HG03457 (cell line): Measurements from ENCODE around the gene SWSAP1.
"Not testable (repeated sequence)": the region's sequence is repeated elsewhere in the genome, so short reads cannot be mapped to it uniquely, and the experiment has no call there.

ENCODE experiments used
- ATAC-seq: cut with Tn5 transposase; IDR thresholded peaks from one replicate; pipeline ENCODE4 v1.9.1; 2021; ENCODE audit warnings: moderate number of reproducible peaks; ENCODE audit not compliant: unreplicated experiment

The SWSAP1 gene

DNA sequence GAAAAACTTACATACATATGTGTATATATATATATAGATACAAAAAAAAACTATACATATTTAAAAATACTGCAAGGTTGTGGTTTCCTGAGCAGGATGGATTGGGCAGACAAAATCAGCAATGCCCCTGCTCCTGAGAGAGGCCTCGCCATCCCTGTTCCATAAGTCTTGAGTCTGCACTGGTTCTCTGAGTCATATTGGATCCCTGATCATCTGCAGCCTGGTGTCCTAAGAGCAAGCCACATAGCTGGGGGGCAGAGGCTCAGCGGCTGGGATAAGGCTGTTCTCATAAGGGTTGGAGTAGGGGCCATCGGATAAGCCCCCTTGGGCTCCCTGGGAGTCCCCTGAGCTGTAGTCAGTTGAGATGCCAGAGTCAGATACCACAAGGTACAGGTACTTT lies 3.3 kb downstream of the SWSAP1 start:
- no peak for ATAC-seq

DNA sequence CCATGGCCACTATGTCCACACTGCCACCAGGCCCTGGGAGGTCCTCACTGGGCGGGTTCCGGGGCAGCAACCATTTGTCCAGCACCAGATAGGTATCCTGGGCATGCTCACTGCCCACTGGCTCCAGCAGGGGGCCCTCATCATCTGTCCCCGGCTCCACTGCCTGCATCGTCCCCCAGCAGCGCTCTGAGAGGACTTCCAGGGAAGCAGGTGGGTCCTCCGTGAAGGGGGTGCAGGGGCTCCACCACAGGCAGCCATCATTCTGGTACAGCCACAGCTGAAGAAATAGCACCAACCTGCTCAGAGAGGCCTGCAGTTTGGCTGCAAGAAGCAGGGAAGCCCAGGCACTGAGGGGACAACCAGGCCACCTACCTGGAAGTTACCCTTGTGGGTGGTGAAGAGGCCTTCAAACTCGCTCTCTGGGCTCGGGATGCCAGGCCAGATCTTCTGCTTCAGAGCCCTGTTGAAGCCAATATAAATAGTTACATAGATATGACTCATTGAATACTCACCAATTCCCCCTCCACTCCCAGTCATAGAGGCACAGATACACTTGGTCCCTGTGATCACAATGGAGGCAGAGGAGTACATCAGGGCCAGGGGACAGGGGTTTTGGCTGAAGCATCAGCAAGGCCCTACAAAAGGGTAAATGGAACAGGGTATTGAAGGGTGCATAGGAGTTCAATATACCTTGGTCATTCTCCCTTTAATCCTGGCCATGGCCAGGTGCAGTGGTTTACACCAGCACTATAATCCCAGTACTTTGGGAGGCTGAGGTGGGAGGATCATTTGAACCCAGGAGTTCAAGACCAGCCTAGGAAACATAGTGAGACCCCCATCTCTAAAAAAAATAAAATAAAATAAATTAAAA lies 4.1 kb downstream of the SWSAP1 start:
- no peak for ATAC-seq

DNA sequence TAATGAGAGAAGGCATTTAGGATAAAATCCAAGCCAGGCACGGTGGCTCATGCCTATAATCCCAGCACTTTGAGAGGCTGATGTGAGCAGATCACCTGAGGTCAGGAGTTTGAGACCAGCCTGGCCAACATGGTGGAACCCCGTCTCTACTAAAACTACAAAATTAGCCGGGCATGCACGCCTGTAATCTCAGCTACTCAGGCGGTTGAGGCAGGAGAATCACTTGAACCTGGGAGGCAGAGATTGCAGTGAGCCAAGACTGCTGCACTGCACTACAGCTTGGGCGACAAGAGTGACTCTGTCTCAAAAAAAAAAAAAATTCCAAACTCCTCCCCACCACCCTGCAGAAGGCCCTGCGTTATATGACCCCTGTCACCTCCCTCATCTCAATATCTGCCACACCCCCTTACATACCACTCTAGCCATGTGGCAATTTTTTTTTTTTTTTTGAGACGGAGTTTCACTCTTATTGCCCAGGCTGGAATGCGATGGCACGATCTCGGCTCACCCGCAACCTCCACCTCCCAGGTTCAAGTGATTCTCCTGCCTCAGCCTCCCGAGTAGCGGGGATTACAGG lies 4.9 kb downstream of the SWSAP1 start:
- not testable (repeated sequence) for ATAC-seq

DNA sequence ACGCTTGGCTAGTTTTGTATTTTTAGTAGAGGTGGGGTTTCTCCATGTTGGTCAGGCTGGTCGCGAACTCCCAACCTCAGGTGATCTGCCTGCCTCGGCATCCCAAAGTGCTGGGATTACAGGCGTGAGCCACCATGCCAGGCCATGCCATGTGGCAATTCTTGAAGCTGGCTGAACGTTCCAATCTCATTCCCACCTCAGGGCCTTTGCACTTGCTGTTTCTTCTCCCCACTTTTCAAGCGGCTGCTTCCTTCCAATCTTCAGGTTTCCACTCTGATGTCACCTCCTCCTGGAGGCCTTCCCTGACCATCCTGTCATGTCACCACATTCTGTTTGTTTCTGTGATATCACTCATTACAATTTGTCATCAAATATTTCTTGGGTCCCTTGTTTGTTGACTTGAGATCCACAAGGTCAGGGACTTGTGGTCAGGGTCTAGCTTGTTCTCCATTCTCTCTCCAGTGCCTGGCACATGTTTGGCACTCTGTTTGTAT lies 5.4 kb downstream of the SWSAP1 start:
- ATAC-seq: no peak

DNA sequence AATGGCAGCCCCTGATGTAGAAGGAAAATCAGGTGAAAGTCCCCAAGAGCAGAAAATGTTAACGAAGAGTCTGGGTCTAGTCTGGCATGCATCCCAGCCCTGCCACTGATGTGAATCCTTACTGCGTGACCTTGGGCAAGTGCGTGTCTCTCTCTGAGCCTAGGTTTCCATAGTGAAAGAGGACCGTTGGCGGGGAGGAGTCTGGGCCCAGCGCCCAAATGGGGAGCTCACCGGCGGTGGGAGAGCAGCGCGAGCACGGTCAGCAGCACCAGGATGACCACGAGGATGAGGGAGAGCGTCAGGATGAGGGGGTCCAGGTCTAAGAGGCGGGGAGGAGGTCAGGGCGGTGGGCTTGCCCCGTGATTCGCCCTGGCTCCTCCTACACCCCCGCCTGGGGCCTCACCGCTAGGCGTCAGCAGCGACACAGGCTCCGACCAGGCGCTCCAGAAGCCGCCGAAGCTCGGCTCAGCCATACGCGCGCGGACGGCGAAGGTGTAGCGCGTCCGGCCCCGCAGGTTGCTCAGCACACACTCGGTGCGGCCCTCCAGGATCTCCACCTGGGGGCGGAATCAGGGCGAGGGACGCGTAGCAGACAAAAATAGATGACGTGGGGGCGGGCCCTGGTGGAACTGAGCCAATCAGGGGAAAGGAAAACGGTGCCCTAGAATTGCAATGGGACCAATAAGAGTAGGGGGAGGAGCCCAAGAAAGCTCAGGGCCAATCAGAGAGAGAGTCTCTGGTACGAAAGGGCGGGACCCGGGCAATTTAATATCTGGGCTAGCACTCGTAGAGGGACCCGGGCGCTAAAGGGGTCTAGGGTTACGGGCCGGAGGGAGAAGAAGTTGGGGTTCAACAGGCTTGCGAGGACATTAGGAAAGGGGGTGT lies 6.4 kb downstream of the SWSAP1 start:
- ATAC-seq: peak; percentile 48

GRCh38 chr19:11382898-11383705 lies 8.6 kb downstream of the SWSAP1 start:
- ATAC-seq: no peak

GRCh38 chr19:11383706-11384048 lies 9.2 kb downstream of the SWSAP1 start:
- ATAC-seq: no peak

- ATAC-seq: no peak
These were observed 10.3 kb downstream of the SWSAP1 start for GRCh38 chr19:11384778-11385129.

DNA sequence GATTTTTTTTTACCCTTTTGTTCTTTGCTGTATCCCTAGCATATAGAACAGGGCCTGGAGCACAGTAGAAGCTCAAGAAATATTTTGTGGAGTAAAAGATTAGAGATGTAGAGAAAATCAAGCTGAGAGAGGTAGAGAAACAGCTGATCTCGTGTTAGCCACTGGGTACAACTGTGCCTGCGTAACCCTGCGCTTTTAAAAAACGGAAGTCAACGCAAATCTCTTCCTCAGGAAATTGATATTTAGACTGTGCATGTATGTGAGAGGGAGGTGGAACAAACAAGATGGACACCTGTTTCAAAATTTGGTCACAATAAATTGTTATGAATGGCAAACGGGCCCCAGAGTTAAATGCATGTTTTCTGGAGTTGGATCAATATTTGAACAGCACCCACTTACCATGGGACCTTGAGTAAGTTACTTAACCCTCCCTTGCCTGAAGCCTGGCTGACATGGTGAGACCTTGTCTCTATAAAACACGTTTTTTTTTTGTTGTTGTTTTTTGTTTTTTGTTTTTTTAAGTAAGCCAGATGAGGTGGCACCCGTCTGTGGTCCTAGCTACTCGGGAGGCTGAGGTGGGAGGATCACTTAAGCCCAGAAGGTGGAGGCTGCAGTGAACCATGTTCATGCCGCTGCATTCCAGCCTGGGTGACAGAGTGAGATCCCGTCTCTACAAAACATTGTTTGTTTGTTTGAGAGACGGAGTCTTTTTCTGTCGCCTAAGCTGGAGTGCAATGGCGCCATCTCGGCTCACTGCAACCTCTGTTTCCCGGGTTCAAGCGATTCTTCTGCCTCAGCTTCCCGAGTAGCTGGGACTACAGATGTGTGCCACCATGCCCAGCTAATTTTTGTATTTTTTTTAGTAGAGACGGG lies 12.9 kb downstream of the SWSAP1 start:
- no peak for ATAC-seq

- no peak for ATAC-seq
These were observed 15.9 kb downstream of the SWSAP1 start for GRCh38 chr19:11390359-11390758.

DNA sequence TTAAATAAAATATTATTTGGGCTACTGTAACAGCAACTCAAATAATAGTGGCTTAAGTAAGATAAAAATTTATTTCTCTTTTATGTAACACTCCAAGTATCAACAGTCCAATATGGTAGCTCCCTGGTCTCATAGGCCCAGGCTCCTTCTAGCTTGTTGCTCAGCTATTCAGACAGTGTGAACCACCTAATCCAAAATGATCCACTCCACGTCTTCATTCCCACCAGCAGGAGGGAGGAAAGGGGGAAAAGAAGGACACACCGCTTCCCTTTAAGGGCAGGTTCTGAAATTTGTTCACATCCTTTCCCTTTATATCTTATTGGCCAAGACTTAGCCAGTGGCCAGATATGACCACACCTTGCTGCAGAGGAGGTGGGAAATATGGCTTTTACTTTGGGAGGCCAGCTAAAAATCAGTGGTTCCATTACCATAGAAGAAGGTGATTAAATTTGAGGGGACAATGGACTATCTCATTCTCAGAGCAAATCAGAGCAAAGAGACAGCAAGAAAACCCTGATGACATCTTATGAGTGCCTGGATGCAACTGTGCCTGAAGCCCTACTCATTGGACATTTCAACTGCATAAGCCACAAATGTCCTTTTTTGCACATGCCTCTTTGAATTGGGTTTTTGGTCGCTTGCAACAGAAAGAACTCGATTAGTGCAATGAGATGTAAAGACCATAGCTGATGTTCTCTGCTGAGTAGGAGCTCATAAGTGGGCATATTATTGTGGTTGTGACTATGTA lies 16.6 kb downstream of the SWSAP1 start:
- no peak for ATAC-seq

DNA sequence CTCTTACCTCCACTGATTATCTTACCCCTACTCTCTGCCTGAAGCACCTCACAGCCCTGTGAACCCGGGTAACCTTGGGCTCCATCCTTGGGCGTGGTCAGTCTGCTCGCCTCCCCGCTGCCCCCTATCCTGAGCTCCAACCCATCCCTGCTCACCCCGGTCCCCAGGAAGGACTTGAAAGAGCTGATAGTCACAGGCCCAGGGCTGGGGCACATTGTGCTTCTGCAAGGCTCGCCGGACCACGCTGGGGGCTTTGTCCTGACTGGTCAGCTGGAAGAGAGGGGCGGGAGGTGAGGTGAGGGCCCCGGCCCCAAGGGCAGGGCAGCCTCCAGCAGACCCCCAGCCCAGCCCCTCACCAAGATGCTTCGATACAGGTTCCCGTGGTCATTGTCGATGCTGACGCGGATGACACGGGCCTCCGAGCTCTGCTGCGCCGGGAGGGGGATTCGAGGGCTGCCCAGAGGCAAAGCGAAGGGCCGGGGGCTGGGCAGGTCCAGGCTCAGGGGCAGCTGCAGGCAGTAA lies 22.7 kb downstream of the SWSAP1 start:
- no peak for ATAC-seq

DNA sequence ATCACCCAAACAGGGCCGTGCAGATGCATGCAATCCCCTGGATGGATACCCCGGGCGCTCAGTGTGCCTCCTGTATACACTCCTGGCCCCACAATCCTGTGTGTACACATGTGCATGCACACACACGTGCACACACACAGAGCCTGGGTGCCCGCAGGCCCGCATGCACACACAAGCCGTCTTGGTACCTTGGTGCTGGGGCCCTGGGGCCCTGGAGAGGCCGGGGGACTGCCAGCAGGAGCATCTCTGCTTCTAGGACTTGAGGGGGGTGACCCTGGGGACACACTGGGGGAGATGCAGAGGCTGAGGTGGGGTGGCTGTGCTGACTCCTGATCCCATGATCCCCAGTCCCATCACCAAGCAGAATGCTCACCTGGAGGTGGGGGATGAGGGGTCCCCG lies 25.2 kb downstream of the SWSAP1 start:
- ATAC-seq: no peak

DNA sequence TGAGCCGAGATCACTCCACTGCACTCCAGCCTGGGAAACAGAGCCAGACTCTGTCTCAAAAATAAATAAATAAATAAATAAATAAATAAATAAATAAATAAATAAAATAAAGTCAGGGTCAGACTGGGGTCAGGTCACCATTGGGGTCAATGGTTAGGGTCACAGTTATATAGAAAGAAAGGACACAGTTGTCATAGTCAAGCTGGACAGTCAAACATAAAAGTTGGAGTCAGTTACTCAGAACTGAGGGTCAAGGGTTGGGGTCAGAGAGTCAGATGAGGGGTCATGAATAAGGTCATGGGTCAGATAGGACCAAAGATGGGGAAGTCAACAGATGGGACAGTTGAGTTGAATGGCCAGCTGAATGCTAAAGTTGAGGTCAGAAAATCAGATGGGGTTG lies 26.3 kb downstream of the SWSAP1 start:
- no peak for ATAC-seq

GRCh38 chr19:11401808-11402543 lies 27.5 kb downstream of the SWSAP1 start:
- ATAC-seq: no peak

DNA sequence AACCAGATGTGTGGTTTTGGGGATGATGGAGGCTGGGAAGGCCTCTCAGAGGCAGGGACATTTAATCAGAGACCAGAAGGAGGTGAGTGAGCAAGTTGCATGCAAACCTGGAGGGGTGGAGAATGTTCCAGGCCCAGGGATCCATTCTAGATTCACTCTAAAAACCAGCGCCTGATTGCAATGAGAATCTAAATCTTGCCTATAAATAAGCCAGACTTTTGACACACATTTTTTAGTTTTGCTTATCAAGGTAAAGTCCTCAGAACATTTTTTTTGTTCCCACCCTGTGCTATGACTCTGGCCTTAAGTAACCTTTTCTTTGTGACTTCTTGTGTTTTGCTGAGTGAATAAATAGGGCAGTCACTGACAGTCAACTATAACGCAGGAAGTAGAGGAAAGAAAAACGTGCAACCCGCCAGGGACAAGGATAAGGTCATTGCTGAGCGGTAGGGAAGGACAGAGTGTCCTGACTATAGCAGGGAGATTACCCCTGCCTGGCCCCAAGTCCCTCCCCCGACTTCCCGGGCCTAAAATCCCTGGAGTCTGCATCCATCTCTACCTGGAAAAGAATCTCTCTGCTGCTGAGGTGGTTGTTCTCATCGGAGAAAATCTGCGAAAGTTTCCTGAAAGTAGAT lies 30.2 kb downstream of the SWSAP1 start:
- ATAC-seq: no peak

GRCh38 chr19:11405846-11406643 lies 31.6 kb downstream of the SWSAP1 start:
- no peak for ATAC-seq
